Mucosa of stomach (tissue), 1 donor: ENCODE results near the gene RAB36.

Experiments
- H3K27me3 ChIP-seq: one replicate; pipeline ENCODE4 v1.7.0; 2013; ENCODE audit warnings: mild to moderate bottlenecking, low read length; ENCODE audit not compliant: control insufficient read depth, insufficient read depth
- H3K36me3 ChIP-seq: one replicate; pipeline ENCODE4 v1.7.0; 2013; ENCODE audit warnings: low read length; ENCODE audit not compliant: control insufficient read depth, insufficient read depth
- H3K4me1 ChIP-seq: one replicate; pipeline ENCODE4 v1.7.0; 2013; ENCODE audit warnings: mild to moderate bottlenecking, low read length; ENCODE audit not compliant: control insufficient read depth, insufficient read depth
- H3K4me3 ChIP-seq: one replicate; pipeline ENCODE4 v1.7.0; 2013; ENCODE audit warnings: low read length
- H3K9ac ChIP-seq: one replicate; pipeline ENCODE4 v1.7.0; 2013; ENCODE audit warnings: mild to moderate bottlenecking, low read length, moderate library complexity
- H3K9me3 ChIP-seq: one replicate; pipeline ENCODE4 v1.7.0; 2013; ENCODE audit warnings: mild to moderate bottlenecking, low read length, moderate library complexity; ENCODE audit not compliant: control insufficient read depth
- donor health status: Pancreatic carcinoma.

RAB36 gene

GRCh38 chr22:23179381-23180299 lies 34.4 kb downstream of the RAB36 start:
- H3K4me1 ChIP-seq = peaks cover 43% of the 10 kb centered on the region
- H3K27me3 ChIP-seq = no peaks in the 10 kb centered on the region
- H3K9me3 ChIP-seq = no peaks in the 10 kb centered on the region
- H3K9ac ChIP-seq = peak overlapping the region; percentile 75
- H3K36me3 ChIP-seq = no peaks in the 10 kb centered on the region
- peak overlapping the region; percentile 32 for H3K4me3 ChIP-seq

DNA sequence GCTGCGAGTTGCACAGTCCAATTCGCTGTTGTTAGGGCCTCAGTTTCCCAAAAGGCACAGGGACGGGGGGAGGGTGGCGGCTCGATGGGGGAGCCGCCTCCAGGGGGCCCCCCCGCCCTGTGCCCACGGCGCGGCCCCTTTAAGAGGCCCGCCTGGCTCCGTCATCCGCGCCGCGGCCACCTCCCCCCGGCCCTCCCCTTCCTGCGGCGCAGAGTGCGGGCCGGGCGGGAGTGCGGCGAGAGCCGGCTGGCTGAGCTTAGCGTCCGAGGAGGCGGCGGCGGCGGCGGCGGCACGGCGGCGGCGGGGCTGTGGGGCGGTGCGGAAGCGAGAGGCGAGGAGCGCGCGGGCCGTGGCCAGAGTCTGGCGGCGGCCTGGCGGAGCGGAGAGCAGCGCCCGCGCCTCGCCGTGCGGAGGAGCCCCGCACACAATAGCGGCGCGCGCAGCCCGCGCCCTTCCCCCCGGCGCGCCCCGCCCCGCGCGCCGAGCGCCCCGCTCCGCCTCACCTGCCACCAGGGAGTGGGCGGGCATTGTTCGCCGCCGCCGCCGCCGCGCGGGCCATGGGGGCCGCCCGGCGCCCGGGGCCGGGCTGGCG lies 35.1 kb downstream of the RAB36 start, which contains the start of gene BCR:
Gene BCR (plus strand): TSS at position 209 of the 592 bp plus-strand sequence. CDS start 452 bp downstream, outside the sequence.
- Histone ChIP-seq H3K9ac (peak within 1 kb of the TSS; percentile 75), H3K9me3 (no peaks in the 10 kb centered on the region), H3K36me3 (no peaks in the 10 kb centered on the region), H3K4me3 (peak within 1 kb of the TSS; percentile 32), H3K4me1 (peaks cover 43% of the 10 kb centered on the region), H3K27me3 (no peaks in the 10 kb centered on the region)

GRCh38 chr22:23180893-23181720 lies 35.8 kb downstream of the RAB36 start:
- Histone ChIP-seq H3K9me3 (no peaks in the 10 kb centered on the region), H3K4me1 (peaks cover 43% of the 10 kb centered on the region), H3K4me3 (peak overlapping the region; percentile 32), H3K36me3 (no peaks in the 10 kb centered on the region), H3K27me3 (no peaks in the 10 kb centered on the region), H3K9ac (peak overlapping the region; percentile 62)

- Histone ChIP-seq H3K9me3 (no peaks in the 10 kb centered on the region), H3K9ac (peak overlapping the region; percentile 56)
Observed at GRCh38 chr22:23181721-23182308, 36.5 kb downstream of the RAB36 start.

GRCh38 chr22:23182309-23183060 lies 37.2 kb downstream of the RAB36 start:
- Histone ChIP-seq H3K9me3 (no peaks in the 10 kb centered on the region), H3K4me1 (peaks cover 43% of the 10 kb centered on the region), H3K4me3 (peak overlapping the region; percentile 32)

More at GRCh38 chr22:23181721-23182308, 36.5 kb downstream of the RAB36 start:
- Histone ChIP-seq H3K4me1 (peaks cover 43% of the 10 kb centered on the region), H3K4me3 (peak overlapping the region; percentile 32), H3K27me3 (no peaks in the 10 kb centered on the region), H3K36me3 (no peaks in the 10 kb centered on the region)

GRCh38 chr22:23183061-23183698 lies 37.9 kb downstream of the RAB36 start:
- peaks cover 43% of the 10 kb centered on the region for H3K4me1 ChIP-seq
- H3K27me3 ChIP-seq = no peaks in the 10 kb centered on the region
- H3K4me3 ChIP-seq = peak overlapping the region; percentile 32
- H3K9ac ChIP-seq = peak overlapping the region; percentile 56
- H3K9me3 ChIP-seq = no peaks in the 10 kb centered on the region
- H3K36me3 ChIP-seq = no peaks in the 10 kb centered on the region

More at GRCh38 chr22:23182309-23183060, 37.2 kb downstream of the RAB36 start:
- peak overlapping the region; percentile 56 for H3K9ac ChIP-seq
- no peaks in the 10 kb centered on the region for H3K36me3 ChIP-seq
- H3K27me3 ChIP-seq = no peaks in the 10 kb centered on the region

DNA sequence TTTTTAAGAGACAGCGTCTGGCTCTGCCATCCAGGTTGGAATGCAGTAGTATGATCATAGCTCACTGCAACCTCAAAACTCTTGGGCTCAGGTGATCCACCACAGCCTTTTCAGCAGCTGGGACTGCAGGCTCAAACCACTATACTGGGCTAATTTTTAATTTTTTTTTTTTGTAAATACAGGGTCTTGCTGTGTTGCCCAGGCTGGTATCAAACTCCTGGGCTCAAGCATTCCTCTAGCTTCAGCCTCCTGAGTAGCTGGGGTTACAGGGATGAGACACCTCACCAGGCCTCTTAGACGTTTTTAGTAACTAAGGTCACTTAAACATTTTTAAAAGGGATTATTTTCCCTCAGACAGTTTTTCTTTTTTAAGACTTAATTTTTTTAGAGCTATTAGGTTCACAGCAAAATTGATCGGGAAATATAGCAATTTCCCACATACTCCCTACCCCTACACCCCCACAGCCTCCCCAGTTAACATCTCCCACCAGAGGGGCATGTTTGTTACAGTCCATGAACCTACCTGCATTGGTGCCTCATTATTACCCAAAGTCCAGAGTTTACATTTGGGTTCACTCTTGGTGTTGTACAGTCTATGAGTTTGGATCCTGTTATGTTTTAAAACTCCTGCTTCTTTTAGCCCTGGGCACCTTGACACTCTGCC lies 39.0 kb downstream of the RAB36 start:
- no peaks in the 10 kb centered on the region for H3K27me3 ChIP-seq
- no peak overlapping the region for H3K4me3 ChIP-seq
- no peaks in the 10 kb centered on the region for H3K36me3 ChIP-seq
- no peaks in the 10 kb centered on the region for H3K9me3 ChIP-seq
- H3K4me1 ChIP-seq = peaks cover 34% of the 10 kb centered on the region
- peak overlapping the region; percentile 12 for H3K9ac ChIP-seq

- no peak overlapping the region for H3K4me3 ChIP-seq
- peaks cover 29% of the 10 kb centered on the region for H3K4me1 ChIP-seq
- H3K9ac ChIP-seq = no peak overlapping the region
- H3K27me3 ChIP-seq = no peaks in the 10 kb centered on the region
- no peaks in the 10 kb centered on the region for H3K9me3 ChIP-seq
- no peaks in the 10 kb centered on the region for H3K36me3 ChIP-seq
Observed at GRCh38 chr22:23184764-23185113, 39.5 kb downstream of the RAB36 start.

- peaks cover 18% of the 10 kb centered on the region for H3K4me1 ChIP-seq
- H3K4me3 ChIP-seq = no peak overlapping the region
- no peaks in the 10 kb centered on the region for H3K36me3 ChIP-seq
- no peaks in the 10 kb centered on the region for H3K9me3 ChIP-seq
- no peak overlapping the region for H3K9ac ChIP-seq
- H3K27me3 ChIP-seq = no peaks in the 10 kb centered on the region
Observed at GRCh38 chr22:23187211-23187610, 41.9 kb downstream of the RAB36 start.

DNA sequence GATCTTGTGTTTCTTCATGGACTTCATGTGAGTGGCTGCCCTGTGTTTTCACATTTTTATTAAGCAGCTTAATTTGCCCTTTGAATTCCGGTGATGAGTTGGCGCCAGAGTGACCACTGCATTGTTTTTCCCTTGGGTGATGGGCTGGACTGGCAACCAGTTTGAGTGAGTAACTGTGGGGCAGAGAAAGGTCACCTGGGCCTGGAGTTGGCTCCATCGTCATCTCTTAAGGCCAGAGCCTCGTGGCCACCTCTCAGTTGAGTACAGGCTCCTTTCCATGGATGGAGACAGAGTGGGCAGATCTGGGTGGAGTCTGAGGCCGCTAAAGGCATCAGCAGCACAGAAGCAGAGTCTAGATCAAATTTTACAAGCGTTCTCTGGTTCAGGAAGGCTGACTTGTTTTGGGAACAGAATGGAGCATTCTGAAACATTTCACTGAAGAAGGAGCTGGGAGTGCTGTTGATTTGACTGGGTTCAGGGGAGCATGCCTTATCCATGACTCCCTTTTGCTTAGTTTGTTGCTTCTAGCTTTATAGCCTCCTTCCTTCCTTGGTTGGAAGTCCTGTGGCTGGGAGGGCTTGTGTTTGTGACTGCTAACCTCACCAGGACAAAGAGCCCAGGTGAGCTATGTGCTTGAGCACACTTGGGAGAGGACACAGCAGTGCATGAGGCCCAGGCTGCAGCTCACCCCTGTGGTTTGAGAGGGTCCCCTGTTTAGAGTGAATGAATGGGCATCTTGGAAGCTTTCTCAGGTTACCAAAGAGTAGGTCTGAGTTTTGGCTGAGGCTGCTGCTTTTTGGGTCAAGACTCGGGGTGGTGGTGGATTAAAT lies 42.8 kb downstream of the RAB36 start:
- no peaks in the 10 kb centered on the region for H3K36me3 ChIP-seq
- no peaks in the 10 kb centered on the region for H3K9me3 ChIP-seq
- no peak overlapping the region for H3K9ac ChIP-seq
- peaks cover 9% of the 10 kb centered on the region for H3K4me1 ChIP-seq
- no peak overlapping the region for H3K4me3 ChIP-seq
- H3K27me3 ChIP-seq = no peaks in the 10 kb centered on the region
